Natural killer cell (primary cell): ENCODE measurements around the gene MVK. TPM values are rescaled to one million over a fixed set of nuclear protein-coding genes. Genes with fewer than 3 reads are reported as not detected.

Experiments
- ATAC-seq, 3 donors: fragments of 150-1000 bp in 2 of 3; fragments of 200-7000 bp in 1 of 3; cut with Tn5 transposase; 1 replicate in 1 of 3; 2 replicates in 2 of 3; pipeline ENCODE4 v1.10.0; 2021; ENCODE audit warnings: mild to moderate bottlenecking in 2 of 3, moderate library complexity in 2 of 3
- DNase-seq, 2 donors: peaks; one replicate each; pipeline versions ENCODE4 v3.0.0 to v3.0.0-alpha.2; 2013 to 2021; ENCODE audit warnings: mixed read lengths in 1 of 2
- H3K27ac ChIP-seq: one replicate; pipeline ENCODE4 v1.5.1; 2013; ENCODE audit warnings: mild to moderate bottlenecking, low read length
- H3K27me3 ChIP-seq: one replicate; pipeline ENCODE4 v1.6.1; 2013; ENCODE audit warnings: low read length; ENCODE audit not compliant: control insufficient read depth, insufficient read depth
- H3K36me3 ChIP-seq: one replicate; pipeline ENCODE4 v1.6.1; 2013; ENCODE audit warnings: low read length; ENCODE audit not compliant: control insufficient read depth, insufficient read depth
- H3K4me1 ChIP-seq: one replicate; pipeline ENCODE4 v1.6.1; 2013; ENCODE audit warnings: low read length; ENCODE audit not compliant: control insufficient read depth, insufficient read depth
- H3K4me3 ChIP-seq: one replicate; pipeline ENCODE4 v1.5.1; 2013; ENCODE audit warnings: low read length
- H3K9me3 ChIP-seq: one replicate; pipeline ENCODE4 v1.6.1; 2013; ENCODE audit warnings: low read length; ENCODE audit not compliant: control insufficient read depth, insufficient read depth
- H3K27ac Mint-ChIP-seq, 2 donors: one replicate each; pipeline ENCODE4 v1.8.0; 2022; ENCODE audit warnings: mild to moderate bottlenecking in 2 of 2, mixed read lengths in 2 of 2, moderate library complexity in 1 of 2
- H3K27me3 Mint-ChIP-seq, 2 donors: one replicate each; pipeline ENCODE4 v1.8.0; 2022; ENCODE audit warnings: low read depth in 2 of 2, mixed read lengths in 2 of 2
- H3K36me3 Mint-ChIP-seq: one replicate; pipeline ENCODE4 v1.8.0; 2022; ENCODE audit warnings: mixed read lengths
- H3K4me1 Mint-ChIP-seq, 2 donors: one replicate each; pipeline ENCODE4 v1.8.0; 2022; ENCODE audit warnings: mixed read lengths in 2 of 2
- H3K4me3 Mint-ChIP-seq: one replicate; pipeline ENCODE4 v1.8.0; 2022; ENCODE audit warnings: mild to moderate bottlenecking, moderate library complexity, mixed read lengths
- H3K9me3 Mint-ChIP-seq, 2 donors: one replicate each; pipeline ENCODE4 v1.8.0; 2022; ENCODE audit warnings: mixed read lengths in 2 of 2
- WGBS: methylation state at CpG from one replicate; pipeline ENCODE4 v1.1.7; 2013; ENCODE audit warnings: missing lambda C conversion rate; ENCODE audit not compliant: insufficient coverage; 5-methylcytosine and 5-hydroxymethylcytosine counted together
- intact Hi-C: fragments of 100-400 bp; cut with micrococcal nuclease; formaldehyde crosslinking; loops from one replicate; pipeline ENCODE4 v1.14.2; 2022
- total RNA-seq, 4 donors: library from RNA; stranded (reverse); fragments of 120-200 nt in 1 of 4; gene quantifications; one replicate each; pipeline versions ENCODE4 v1.2.3 to v1.2.4, GENCODE V29; 2013 to 2022
- TF ChIP-seq, protein P1 (sequence below): fragments of 200-600 bp; IDR thresholded peaks from one replicate; pipeline ENCODE4 v1.8.0; 2022; ENCODE audit warnings: antibody characterized with exemption

The MVK gene
- total RNA-seq, 3 donors from 2014 or later (not counting 1 experiment from before 2014, with no cell fraction given): 9.4 to 16.6 (median 16.2) TPM

DNA sequence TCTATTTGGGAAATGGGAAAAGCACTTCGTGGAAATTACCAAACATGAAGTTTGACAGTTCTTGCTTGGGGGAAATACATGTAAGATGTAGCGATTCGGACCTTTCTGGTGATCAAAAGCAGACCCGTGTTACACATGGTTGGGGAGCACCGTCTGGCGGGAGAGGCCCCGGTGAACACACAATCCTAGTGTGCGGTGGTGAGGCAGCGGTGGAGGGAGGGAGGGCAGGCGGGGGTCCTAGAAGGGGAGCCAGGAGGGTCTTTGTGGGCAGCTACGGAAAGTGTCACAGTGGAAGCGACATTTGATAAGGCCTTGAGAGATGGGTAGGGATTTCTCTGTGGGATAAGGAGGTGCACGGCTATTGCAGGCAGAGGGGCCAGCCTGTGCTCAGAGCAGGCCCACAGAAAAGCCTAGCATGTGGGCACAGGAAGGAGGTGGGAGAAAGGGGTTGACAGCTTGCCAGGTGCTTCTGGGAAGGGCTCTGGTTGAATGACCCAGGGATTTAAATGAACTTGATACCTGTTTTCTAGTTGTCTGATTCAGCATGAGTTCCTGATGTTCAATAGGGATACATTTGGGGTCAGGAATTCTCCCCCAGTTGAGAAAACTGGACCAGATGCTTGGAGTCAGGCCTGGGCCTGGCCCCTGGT, 7.2 kb downstream of the MVK start:
- 96% methylated on average over 13 of the region's 13 CpGs for WGBS
- Histone ChIP-seq H3K4me3 (no peak overlapping the region), H3K4me1 (no peaks in the 10 kb centered on the region), H3K27me3 (no peaks in the 10 kb centered on the region), H3K9me3 (no peaks in the 10 kb centered on the region), H3K36me3 (peaks cover 48% of the 10 kb centered on the region), H3K27ac (no peak overlapping the region)
- H3K4me1 Mint-ChIP-seq: no peaks in the 10 kb centered on the region
- no peak overlapping the region for H3K27ac Mint-ChIP-seq
- H3K27me3 Mint-ChIP-seq: no peaks in the 10 kb centered on the region
- ATAC-seq: no peak
- no peak overlapping the region for H3K4me3 Mint-ChIP-seq
- TF ChIP-seq, protein P1, sequence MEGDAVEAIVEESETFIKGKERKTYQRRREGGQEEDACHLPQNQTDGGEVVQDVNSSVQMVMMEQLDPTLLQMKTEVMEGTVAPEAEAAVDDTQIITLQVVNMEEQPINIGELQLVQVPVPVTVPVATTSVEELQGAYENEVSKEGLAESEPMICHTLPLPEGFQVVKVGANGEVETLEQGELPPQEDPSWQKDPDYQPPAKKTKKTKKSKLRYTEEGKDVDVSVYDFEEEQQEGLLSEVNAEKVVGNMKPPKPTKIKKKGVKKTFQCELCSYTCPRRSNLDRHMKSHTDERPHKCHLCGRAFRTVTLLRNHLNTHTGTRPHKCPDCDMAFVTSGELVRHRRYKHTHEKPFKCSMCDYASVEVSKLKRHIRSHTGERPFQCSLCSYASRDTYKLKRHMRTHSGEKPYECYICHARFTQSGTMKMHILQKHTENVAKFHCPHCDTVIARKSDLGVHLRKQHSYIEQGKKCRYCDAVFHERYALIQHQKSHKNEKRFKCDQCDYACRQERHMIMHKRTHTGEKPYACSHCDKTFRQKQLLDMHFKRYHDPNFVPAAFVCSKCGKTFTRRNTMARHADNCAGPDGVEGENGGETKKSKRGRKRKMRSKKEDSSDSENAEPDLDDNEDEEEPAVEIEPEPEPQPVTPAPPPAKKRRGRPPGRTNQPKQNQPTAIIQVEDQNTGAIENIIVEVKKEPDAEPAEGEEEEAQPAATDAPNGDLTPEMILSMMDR: no peak
- intact Hi-C loops: no loop called here
- no peaks in the 10 kb centered on the region for H3K36me3 Mint-ChIP-seq
- DNase-seq: no peak
- no peaks in the 10 kb centered on the region for H3K9me3 Mint-ChIP-seq

DNA sequence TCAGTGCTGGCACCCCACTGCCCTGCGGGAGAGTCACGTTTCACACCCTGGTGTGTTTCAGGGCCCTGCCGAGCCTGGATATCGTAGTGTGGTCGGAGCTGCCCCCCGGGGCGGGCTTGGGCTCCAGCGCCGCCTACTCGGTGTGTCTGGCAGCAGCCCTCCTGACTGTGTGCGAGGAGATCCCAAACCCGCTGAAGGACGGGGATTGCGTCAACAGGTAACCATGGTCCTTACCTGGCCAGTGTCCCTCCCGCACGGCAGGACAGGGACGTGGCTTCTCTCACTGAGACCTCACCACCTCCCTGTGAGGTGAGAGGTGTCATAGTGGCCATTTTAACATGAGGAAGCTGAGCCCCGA, 7.7 kb downstream of the MVK start:
- Histone ChIP-seq H3K4me3 (no peak overlapping the region), H3K27me3 (no peaks in the 10 kb centered on the region), H3K4me1 (no peaks in the 10 kb centered on the region), H3K9me3 (no peaks in the 10 kb centered on the region), H3K27ac (no peak overlapping the region), H3K36me3 (peaks cover 48% of the 10 kb centered on the region)
- Mint-ChIP-seq H3K4me3 (no peak overlapping the region), H3K36me3 (no peaks in the 10 kb centered on the region), H3K4me1 (no peaks in the 10 kb centered on the region), H3K9me3 (no peaks in the 10 kb centered on the region), H3K27ac (no peak overlapping the region), H3K27me3 (no peaks in the 10 kb centered on the region)
- no peak for ATAC-seq
- TF ChIP-seq, protein P1: no peak
- WGBS: 93% methylated on average over 17 of the region's 18 CpGs
- intact Hi-C loops: no loop called here
- no peak for DNase-seq

DNA sequence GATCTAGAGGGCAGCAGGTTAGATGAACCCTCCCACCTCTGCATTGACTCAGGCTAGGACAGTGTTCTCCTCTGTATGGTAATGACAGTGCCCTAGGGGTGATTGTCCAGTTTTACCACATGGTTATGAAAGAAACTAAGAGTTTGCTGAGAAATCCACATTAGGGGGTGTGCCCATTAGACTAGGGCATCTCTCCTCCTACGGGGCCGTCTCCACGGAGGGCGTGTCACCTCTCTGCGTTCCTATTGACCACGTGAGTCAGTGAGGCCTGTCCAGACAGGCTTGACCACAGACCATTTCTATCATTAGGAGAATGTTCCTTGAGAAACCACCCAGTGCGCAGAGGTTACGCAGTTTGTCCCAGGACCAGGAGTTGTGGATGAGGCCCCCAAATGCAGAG, 8.3 kb downstream of the MVK start:
- no peaks in the 10 kb centered on the region for H3K9me3 Mint-ChIP-seq
- 93% methylated on average over 8 of the region's 8 CpGs for WGBS
- no peak for ATAC-seq
- DNase-seq: no peak
- no peaks in the 10 kb centered on the region for H3K27me3 ChIP-seq
- no peaks in the 10 kb centered on the region for H3K4me1 ChIP-seq
- H3K36me3 Mint-ChIP-seq: no peaks in the 10 kb centered on the region
- no peaks in the 10 kb centered on the region for H3K4me1 Mint-ChIP-seq
- no peak overlapping the region for H3K4me3 ChIP-seq
- TF ChIP-seq, protein P1: no peak
- H3K27ac ChIP-seq: no peak overlapping the region
- no peaks in the 10 kb centered on the region for H3K27me3 Mint-ChIP-seq
- peaks cover 52% of the 10 kb centered on the region for H3K36me3 ChIP-seq
- no peak overlapping the region for H3K27ac Mint-ChIP-seq
- intact Hi-C loops: no loop called here
- H3K9me3 ChIP-seq: no peaks in the 10 kb centered on the region
- H3K4me3 Mint-ChIP-seq: no peak overlapping the region

DNA sequence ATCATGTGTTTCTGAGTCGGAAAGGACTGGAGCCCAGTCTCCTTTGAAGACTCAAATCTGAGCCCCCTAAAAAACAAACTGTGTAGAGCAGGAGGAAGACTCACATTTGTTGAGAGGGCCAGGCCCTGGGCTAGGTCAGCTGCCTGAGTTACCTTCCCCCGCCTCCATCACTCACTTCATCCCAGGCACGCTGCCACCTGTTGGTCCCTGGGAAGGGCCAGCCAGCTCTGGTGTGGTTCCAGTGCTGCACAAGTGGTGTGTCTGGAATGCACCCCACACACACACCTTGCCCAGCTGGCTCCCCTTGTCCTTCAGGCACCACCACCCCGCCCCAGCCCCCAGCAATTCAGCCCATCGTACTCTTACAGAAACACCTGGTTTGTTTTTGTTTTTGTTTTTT, 9.0 kb downstream of the MVK start:
- no peaks in the 10 kb centered on the region for H3K4me1 Mint-ChIP-seq
- DNase-seq: no peak
- 100% methylated on average over 2 of the region's 5 CpGs for WGBS
- H3K9me3 Mint-ChIP-seq: no peaks in the 10 kb centered on the region
- intact Hi-C loops: no loop called here
- Histone ChIP-seq H3K27me3 (no peaks in the 10 kb centered on the region), H3K4me3 (no peak overlapping the region), H3K27ac (no peak overlapping the region), H3K4me1 (no peaks in the 10 kb centered on the region), H3K9me3 (no peaks in the 10 kb centered on the region), H3K36me3 (peaks cover 59% of the 10 kb centered on the region)
- H3K4me3 Mint-ChIP-seq: no peak overlapping the region
- H3K27ac Mint-ChIP-seq: no peak overlapping the region
- TF ChIP-seq, protein P1: no peak
- H3K36me3 Mint-ChIP-seq: no peaks in the 10 kb centered on the region
- H3K27me3 Mint-ChIP-seq: no peaks in the 10 kb centered on the region
- no peak for ATAC-seq
